Activated naive CD4-positive, alpha-beta T cell treated with anti-CD3 and anti-CD28 coated beads, Interleukin-2, amount 10 ng/mL, durations not matched to agents 7 days and 5 days (primary cell): ENCODE results near the gene MUC5AC.
"Not testable (repeated sequence)": the region's sequence is repeated elsewhere in the genome, so short reads cannot be mapped to it uniquely, and the experiment has no call there.

Source experiments
- CTCF ChIA-PET: fragments of 350-600 bp; sonication (Branson Sonifier 250); formaldehyde crosslinking; loops from one replicate; lab custom pipeline; 2021; ENCODE audit warnings: antibody characterized with exemption; lab: Charles Lee
- DNase-seq: peaks from one replicate; pipeline ENCODE4 v3.0.0-alpha.2; 2020
- H3K27ac Mint-ChIP-seq: one replicate; pipeline ENCODE4 v1.8.0; 2021; ENCODE audit warnings: mild to moderate bottlenecking, moderate library complexity, mixed read lengths
- H3K27me3 Mint-ChIP-seq: one replicate; pipeline ENCODE4 v1.8.0; 2021; ENCODE audit warnings: mild to moderate bottlenecking, mixed read lengths
- H3K36me3 Mint-ChIP-seq: one replicate; pipeline ENCODE4 v1.8.0; 2021; ENCODE audit warnings: mixed read lengths
- H3K4me1 Mint-ChIP-seq: one replicate; pipeline ENCODE4 v1.8.0; 2021; ENCODE audit warnings: mixed read lengths
- H3K4me3 Mint-ChIP-seq: one replicate; pipeline ENCODE4 v1.8.0; 2021; ENCODE audit warnings: mild to moderate bottlenecking, moderate library complexity, mixed read lengths
- H3K9me3 Mint-ChIP-seq: one replicate; pipeline ENCODE4 v1.8.0; 2021; ENCODE audit warnings: mixed read lengths

Gene MUC5AC

GRCh38 chr11:1149545-1149944 lies 8.2 kb upstream of the MUC5AC start:
- Mint-ChIP-seq H3K9me3 (peaks cover 16% of the 10 kb centered on the region), H3K4me3 (no peak overlapping the region), H3K27me3 (peaks cover 15% of the 10 kb centered on the region), H3K4me1 (no peaks in the 10 kb centered on the region), H3K36me3 (no peaks in the 10 kb centered on the region), H3K27ac (no peak overlapping the region)
- no peak for DNase-seq
- CTCF ChIA-PET, result no interaction called here

- Mint-ChIP-seq H3K9me3 (peaks cover 16% of the 10 kb centered on the region), H3K27ac (no peak overlapping the region), H3K27me3 (peaks cover 15% of the 10 kb centered on the region), H3K4me3 (no peak overlapping the region), H3K4me1 (no peaks in the 10 kb centered on the region), H3K36me3 (no peaks in the 10 kb centered on the region)
- CTCF ChIA-PET, result no interaction called here
- no peak for DNase-seq
These were observed 7.6 kb upstream of the MUC5AC start for GRCh38 chr11:1150116-1150515.

GRCh38 chr11:1150769-1151365 lies 6.9 kb upstream of the MUC5AC start:
- H3K4me1 Mint-ChIP-seq, result no peaks in the 10 kb centered on the region
- no peak overlapping the region for H3K27ac Mint-ChIP-seq

GRCh38 chr11:1151366-1152315 lies 6.1 kb upstream of the MUC5AC start:
- Mint-ChIP-seq H3K36me3 (no peaks in the 10 kb centered on the region), H3K9me3 (peaks cover 14% of the 10 kb centered on the region), H3K27ac (no peak overlapping the region), H3K4me1 (no peaks in the 10 kb centered on the region), H3K4me3 (no peak overlapping the region), H3K27me3 (peaks cover 15% of the 10 kb centered on the region)
- no peak for DNase-seq
- CTCF ChIA-PET, result no interaction called here

More at GRCh38 chr11:1150769-1151365, 6.9 kb upstream of the MUC5AC start:
- Mint-ChIP-seq H3K27me3 (peaks cover 15% of the 10 kb centered on the region), H3K36me3 (no peaks in the 10 kb centered on the region), H3K4me3 (no peak overlapping the region), H3K9me3 (peaks cover 16% of the 10 kb centered on the region)
- CTCF ChIA-PET, result no interaction called here
- no peak for DNase-seq

- DNase-seq, result peak; percentile 32
- peaks cover 15% of the 10 kb centered on the region for H3K27me3 Mint-ChIP-seq
- H3K36me3 Mint-ChIP-seq, result no peaks in the 10 kb centered on the region
- CTCF ChIA-PET, result no interaction called here
- H3K27ac Mint-ChIP-seq, result no peak overlapping the region
- H3K4me1 Mint-ChIP-seq, result no peaks in the 10 kb centered on the region
- peaks cover 11% of the 10 kb centered on the region for H3K9me3 Mint-ChIP-seq
- no peak overlapping the region for H3K4me3 Mint-ChIP-seq
These were observed 5.2 kb upstream of the MUC5AC start for GRCh38 chr11:1152316-1153104.

GRCh38 chr11:1153105-1153950 lies 4.4 kb upstream of the MUC5AC start:
- Mint-ChIP-seq H3K4me1 (no peaks in the 10 kb centered on the region), H3K27ac (no peak overlapping the region), H3K9me3 (peaks cover 3% of the 10 kb centered on the region), H3K36me3 (no peaks in the 10 kb centered on the region), H3K27me3 (peaks cover 15% of the 10 kb centered on the region), H3K4me3 (no peak overlapping the region)
- no peak for DNase-seq
- CTCF ChIA-PET, result no interaction called here

- Mint-ChIP-seq H3K4me3 (no peak overlapping the region), H3K27ac (no peak overlapping the region)
These were observed 3.7 kb upstream of the MUC5AC start for GRCh38 chr11:1153951-1154493.

GRCh38 chr11:1154656-1155055 lies 3.1 kb upstream of the MUC5AC start:
- peaks cover 15% of the 10 kb centered on the region for H3K27me3 Mint-ChIP-seq
- H3K9me3 Mint-ChIP-seq, H3K36me3 Mint-ChIP-seq, H3K4me1 Mint-ChIP-seq, H3K4me3 Mint-ChIP-seq, H3K27ac Mint-ChIP-seq, CTCF ChIA-PET, DNase-seq: not testable (repeated sequence)

More at GRCh38 chr11:1153951-1154493, 3.7 kb upstream of the MUC5AC start:
- Mint-ChIP-seq H3K27me3 (peaks cover 15% of the 10 kb centered on the region), H3K9me3 (peaks cover 2% of the 10 kb centered on the region), H3K4me1 (no peaks in the 10 kb centered on the region), H3K36me3 (no peaks in the 10 kb centered on the region)
- DNase-seq, result no peak
- CTCF ChIA-PET, result no interaction called here

GRCh38 chr11:1155274-1155693 lies 2.5 kb upstream of the MUC5AC start:
- no peak overlapping the region for H3K4me3 Mint-ChIP-seq
- no peaks in the 10 kb centered on the region for H3K4me1 Mint-ChIP-seq
- DNase-seq, result no peak
- H3K36me3 Mint-ChIP-seq, result no peaks in the 10 kb centered on the region
- CTCF ChIA-PET, result no interaction called here
- peaks cover 2% of the 10 kb centered on the region for H3K9me3 Mint-ChIP-seq
- no peak overlapping the region for H3K27ac Mint-ChIP-seq
- H3K27me3 Mint-ChIP-seq, result peaks cover 15% of the 10 kb centered on the region

- Mint-ChIP-seq H3K4me1 (no peaks in the 10 kb centered on the region), H3K36me3 (no peaks in the 10 kb centered on the region), H3K27ac (no peak overlapping the region), H3K4me3 (no peak overlapping the region), H3K27me3 (peaks cover 8% of the 10 kb centered on the region), H3K9me3 (peaks cover 2% of the 10 kb centered on the region)
- CTCF ChIA-PET, result no interaction called here
- DNase-seq, result no peak
These were observed 1.0 kb upstream of the MUC5AC start for GRCh38 chr11:1156506-1157340.

GRCh38 chr11:1157341-1157644 lies 460 bp upstream of the MUC5AC start:
- CTCF ChIA-PET, result no interaction called here
- DNase-seq, result no peak
- Mint-ChIP-seq H3K4me3 (no peak overlapping the region), H3K9me3 (peaks cover 2% of the 10 kb centered on the region), H3K4me1 (no peaks in the 10 kb centered on the region), H3K27me3 (peaks cover 8% of the 10 kb centered on the region), H3K36me3 (no peaks in the 10 kb centered on the region), H3K27ac (no peak overlapping the region)

- H3K4me3 Mint-ChIP-seq, result no peak overlapping the region
- no peak overlapping the region for H3K27ac Mint-ChIP-seq
- peaks cover 2% of the 10 kb centered on the region for H3K9me3 Mint-ChIP-seq
- no peaks in the 10 kb centered on the region for H3K36me3 Mint-ChIP-seq
- no peak for DNase-seq
- no peaks in the 10 kb centered on the region for H3K4me1 Mint-ChIP-seq
- no peaks in the 10 kb centered on the region for H3K27me3 Mint-ChIP-seq
- CTCF ChIA-PET, result no interaction called here
These were observed 1.1 kb downstream of the MUC5AC start for GRCh38 chr11:1158681-1159487.
